Measurements from ENCODE around the gene EED.
"Not testable (repeated sequence)": the region's sequence is repeated elsewhere in the genome, so short reads cannot be mapped to it uniquely, and the experiment has no call there.

Gene EED

DNA sequence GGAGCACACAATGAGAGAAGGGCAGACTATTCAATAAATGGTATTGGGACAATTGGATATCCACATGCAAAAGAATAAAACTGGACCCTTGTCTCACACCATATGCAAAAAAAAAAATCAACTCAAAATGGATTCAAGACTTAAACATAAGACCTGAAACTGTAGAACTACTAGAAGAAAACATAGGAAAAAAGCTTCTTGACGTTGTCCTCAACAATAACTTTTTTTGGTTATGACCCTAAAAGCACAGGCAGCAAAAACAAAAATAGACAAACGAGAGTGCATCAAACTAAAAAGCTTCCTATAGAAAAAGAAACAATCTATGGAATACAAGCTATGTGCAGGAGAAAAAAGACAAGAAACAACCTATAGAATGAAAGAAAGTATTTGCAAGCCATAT lies 37.1 kb upstream of the EED start:
- in situ Hi-C loops (cut with MboI; ENCODE audit: low sequenced_read_pairs): no loop called here

DNA sequence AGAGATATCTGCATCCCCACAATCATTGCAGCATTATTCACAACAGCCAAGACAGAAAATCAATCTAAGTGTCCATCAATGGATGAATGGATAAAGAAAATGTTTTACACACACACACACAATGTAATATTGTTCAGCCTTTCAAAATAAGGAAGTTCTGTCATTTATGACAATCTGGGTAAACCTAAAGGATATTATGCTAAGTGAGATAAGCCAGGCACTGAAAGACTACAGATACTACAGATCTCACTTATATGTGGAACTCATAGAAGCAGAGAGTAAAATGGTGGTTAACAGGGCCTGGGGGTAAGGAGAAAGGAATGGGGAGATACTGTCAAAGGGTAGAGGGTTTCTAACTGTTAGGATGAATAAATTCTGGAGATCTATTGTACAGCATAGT lies 36.0 kb upstream of the EED start:
- Histone ChIP-seq H3K27me3 (ENCODE audit: low read depth) (no peaks in the 10 kb centered on the region), H3K4me3 (no peak overlapping the region), H3K36me3 (replicated peaks) (no peaks in the 10 kb centered on the region), H3K9me3 (no peaks in the 10 kb centered on the region), H3K4me1 (no peaks in the 10 kb centered on the region)
- in situ Hi-C loops (cut with MboI; ENCODE audit: low sequenced_read_pairs): no loop called here
- no peak for DNase-seq (ENCODE audit: low spot score in 2 of 2)

More for the DNA sequence above, 37.1 kb upstream of the EED start:
- Histone ChIP-seq H3K9me3 (no peaks in the 10 kb centered on the region), H3K4me3 (no peak overlapping the region), H3K4me1 (peaks cover under 1% of the 10 kb centered on the region), H3K27me3 (ENCODE audit: low read depth) (no peaks in the 10 kb centered on the region), H3K36me3 (replicated peaks) (no peaks in the 10 kb centered on the region)
- DNase-seq (ENCODE audit: low spot score in 2 of 2): no peak

DNA sequence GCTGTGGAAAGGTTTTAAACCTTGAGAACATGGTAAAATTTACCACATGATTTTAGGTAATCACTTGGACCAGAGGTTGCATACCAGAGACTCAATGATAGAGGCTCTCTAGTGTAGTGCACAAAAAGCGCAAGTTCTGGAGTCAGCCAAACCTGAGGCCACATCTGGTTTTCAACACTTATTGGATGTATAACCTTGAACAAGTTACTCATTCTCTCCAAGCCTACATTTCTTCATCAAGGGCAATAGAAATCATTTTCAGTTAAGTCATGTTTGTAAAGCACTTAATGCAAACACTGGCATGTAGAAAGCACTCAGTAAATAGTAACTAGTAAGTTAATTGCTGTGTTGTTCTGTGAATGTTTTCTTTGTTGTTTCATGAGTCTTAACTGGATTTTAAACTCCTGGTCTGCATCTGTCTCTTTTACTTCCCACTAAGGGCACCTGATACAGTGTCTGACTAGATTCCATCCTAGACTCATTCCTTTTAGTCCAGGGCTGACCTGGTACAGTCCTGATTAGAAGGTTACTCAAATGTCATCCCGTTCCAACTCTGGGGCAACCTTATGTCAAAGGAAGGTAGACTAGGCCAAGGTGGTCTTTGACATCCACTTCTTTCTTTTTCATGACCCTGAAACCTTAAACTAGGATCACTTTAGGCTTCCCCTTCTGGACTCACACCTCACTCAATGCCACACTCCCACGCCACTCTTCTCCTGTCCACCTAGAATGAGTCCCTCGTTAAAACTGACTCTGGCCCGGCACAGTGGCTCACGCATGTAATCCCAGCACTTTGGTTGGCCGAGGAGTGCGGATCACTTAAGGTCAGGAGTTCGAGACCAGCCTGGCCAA lies 34.5 kb upstream of the EED start:
- no peaks in the 10 kb centered on the region for H3K4me1 ChIP-seq
- H3K36me3 ChIP-seq (replicated peaks): no peaks in the 10 kb centered on the region
- no peak for DNase-seq (ENCODE audit: low spot score in 2 of 2)
- in situ Hi-C loops (cut with MboI; ENCODE audit: low sequenced_read_pairs): no loop called here
- H3K4me3 ChIP-seq: no peak overlapping the region
- no peaks in the 10 kb centered on the region for H3K9me3 ChIP-seq
- no peaks in the 10 kb centered on the region for H3K27me3 ChIP-seq (ENCODE audit: low read depth)

DNA sequence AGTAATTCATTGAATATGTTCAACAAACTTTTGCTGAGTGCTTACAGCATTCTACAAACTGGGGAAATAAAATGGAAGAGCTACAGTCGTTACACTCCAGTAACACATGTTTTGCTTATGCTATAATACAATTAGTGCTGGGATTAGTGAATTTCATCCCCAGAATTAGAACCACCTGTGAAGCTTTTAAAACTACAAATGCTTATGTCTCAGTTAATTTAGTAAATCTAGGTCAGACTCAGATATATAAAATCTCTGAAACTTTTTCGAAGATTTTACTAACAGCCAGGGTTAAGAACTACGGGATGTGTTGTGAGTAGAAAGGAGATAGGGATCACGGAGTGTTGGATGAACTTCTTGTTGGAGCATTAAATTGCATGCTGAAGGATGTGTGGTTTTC lies 33.7 kb upstream of the EED start:
- no peak overlapping the region for H3K4me3 ChIP-seq
- in situ Hi-C loops (cut with MboI; ENCODE audit: low sequenced_read_pairs): no loop called here
- no peaks in the 10 kb centered on the region for H3K27me3 ChIP-seq (ENCODE audit: low read depth)
- DNase-seq (ENCODE audit: low spot score in 2 of 2): no peak
- H3K4me1 ChIP-seq: no peaks in the 10 kb centered on the region
- H3K36me3 ChIP-seq (replicated peaks): no peaks in the 10 kb centered on the region
- H3K9me3 ChIP-seq: no peaks in the 10 kb centered on the region

DNA sequence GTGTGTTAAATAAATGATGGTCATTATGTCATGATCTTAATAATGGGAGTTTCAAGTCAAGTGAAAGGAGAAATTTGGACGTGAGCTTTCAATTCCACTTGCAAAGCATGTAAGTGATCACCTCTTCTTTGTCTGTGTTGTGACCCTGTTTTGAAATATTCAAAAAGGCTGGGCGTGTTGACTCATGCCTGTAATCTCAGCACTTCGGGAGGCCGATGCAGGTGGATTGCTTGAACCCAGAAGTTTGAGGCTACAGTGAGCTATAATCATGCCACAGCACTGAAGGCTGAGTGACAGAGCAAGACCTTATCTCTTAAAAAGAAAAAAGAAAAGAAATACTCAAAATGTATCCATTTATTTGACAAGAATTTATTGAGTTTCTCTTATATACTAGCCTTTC lies 32.9 kb upstream of the EED start:
- H3K9me3 ChIP-seq: no peaks in the 10 kb centered on the region
- H3K36me3 ChIP-seq (replicated peaks): no peaks in the 10 kb centered on the region
- H3K4me1 ChIP-seq: no peaks in the 10 kb centered on the region
- H3K27me3 ChIP-seq (ENCODE audit: low read depth): no peaks in the 10 kb centered on the region
- no peak overlapping the region for H3K4me3 ChIP-seq
- DNase-seq (ENCODE audit: low spot score in 2 of 2): no peak
- in situ Hi-C loops (cut with MboI; ENCODE audit: low sequenced_read_pairs): no loop called here

DNA sequence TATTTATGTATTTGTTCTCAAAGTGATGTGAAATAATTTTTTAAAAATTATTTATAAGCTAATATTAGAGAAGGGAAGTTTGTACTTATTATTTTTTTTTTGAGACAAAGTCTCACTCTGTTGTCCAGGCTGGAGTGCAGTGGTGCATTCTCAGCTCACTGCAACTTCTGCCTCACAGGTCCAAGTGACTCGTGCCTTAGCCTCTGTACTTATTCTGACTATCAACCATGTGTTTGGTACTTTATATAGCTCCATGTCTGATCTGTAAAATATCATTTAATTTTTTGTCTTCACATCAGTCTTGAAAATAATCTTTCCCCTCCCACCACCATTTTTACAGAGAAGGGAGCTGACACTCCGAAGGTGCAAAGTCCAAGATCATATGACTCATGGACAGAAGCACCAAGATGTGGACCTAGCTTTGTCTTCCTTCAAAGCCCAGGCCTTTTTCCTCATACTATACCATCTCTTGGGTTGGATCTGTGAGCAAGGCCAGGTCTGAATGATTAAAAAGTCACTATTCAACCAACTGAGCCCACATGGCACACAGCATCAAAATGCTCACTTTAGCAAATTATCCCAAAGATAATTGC lies 32.4 kb upstream of the EED start:
- Histone ChIP-seq H3K9me3 (no peaks in the 10 kb centered on the region), H3K4me1 (no peaks in the 10 kb centered on the region), H3K4me3 (no peak overlapping the region), H3K27me3 (ENCODE audit: low read depth) (no peaks in the 10 kb centered on the region), H3K36me3 (replicated peaks) (no peaks in the 10 kb centered on the region)
- in situ Hi-C loops (cut with MboI; ENCODE audit: low sequenced_read_pairs): no loop called here
- no peak for DNase-seq (ENCODE audit: low spot score in 2 of 2)

DNA sequence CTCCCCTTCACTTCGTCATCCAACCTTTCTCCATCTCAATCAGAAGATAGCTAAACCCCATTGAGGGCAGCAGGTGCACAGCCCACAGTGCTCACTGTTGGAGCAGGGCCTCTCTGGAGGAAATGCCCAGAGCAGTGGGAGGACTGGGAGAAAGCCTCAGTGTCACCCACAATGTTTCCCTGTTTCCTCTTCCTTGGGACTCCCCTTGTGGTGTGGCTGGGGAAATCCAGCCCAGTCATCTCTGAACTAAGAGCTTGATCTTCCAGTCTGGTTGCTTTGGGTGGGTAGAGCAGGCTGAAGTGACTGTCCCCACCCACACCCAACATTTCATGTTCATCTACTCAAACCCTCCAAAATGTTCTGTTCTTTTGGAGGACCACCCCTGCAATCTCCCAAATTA lies 29.8 kb upstream of the EED start:
- no peak for DNase-seq (ENCODE audit: low spot score in 2 of 2)

DNA sequence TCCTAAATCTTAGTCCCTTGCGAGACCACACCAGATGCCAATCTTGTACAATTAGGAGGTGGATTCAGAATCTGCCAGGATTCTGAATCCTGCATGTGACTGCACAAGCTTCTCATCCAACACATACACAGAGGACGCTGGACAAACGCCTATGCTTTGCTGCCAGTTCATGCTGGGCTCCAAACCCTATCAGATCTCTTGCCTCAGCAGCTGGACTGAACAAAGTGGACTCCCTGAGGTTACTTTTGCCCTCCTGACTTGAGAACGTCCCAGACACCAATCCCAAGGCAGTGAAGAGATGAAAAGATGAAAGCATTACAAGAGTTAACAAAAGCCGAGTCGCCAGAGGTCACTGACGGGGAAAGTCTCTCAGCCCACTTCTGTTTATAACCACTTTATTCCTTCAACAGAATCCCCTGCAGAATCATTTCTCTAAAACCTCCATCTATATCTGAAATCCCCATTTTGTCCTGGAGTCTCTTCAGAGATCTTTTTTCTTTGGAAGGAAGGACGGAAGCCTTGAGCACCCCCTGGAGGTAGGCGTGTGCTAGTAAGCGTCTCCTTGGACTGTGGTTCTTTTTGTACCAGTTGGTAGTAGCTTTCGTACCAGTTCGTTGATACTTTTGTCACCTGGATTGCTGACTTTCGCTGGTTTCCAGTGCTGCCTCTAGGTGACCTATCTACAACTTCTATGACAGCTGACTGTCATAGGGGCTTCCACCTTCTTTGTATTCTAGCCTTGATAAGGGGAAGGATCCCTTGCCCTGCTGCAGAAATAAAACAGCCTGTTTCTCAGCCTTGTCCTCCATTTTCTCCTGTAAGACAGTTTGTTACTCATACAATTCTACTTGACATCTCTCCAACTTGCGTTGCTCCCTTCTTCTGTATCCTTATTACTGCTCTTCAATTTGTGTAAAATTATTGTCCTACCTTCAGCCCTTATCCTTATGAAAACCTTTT lies 26.1 kb upstream of the EED start:
- peak; percentile 68 to 83 for DNase-seq (ENCODE audit: low spot score in 2 of 2)
- in situ Hi-C loops (cut with MboI; ENCODE audit: low sequenced_read_pairs): no loop called here
- Histone ChIP-seq H3K36me3 (replicated peaks) (no peaks in the 10 kb centered on the region), H3K4me1 (peaks cover 6% of the 10 kb centered on the region; the same call in 1 of the 2 replicates), H3K9me3 (no peaks in the 10 kb centered on the region), H3K27me3 (ENCODE audit: low read depth) (peaks cover 12% of the 10 kb centered on the region; the same call in 1 of the 2 replicates), H3K4me3 (peak overlapping the region; percentile 3; the same call in 1 of the 2 replicates)

More for the DNA sequence above, 29.8 kb upstream of the EED start:
- no peaks in the 10 kb centered on the region for H3K36me3 ChIP-seq (replicated peaks)
- peaks cover 2% of the 10 kb centered on the region; the same call in 1 of the 2 replicates for H3K27me3 ChIP-seq (ENCODE audit: low read depth)
- no peaks in the 10 kb centered on the region for H3K9me3 ChIP-seq
- H3K4me3 ChIP-seq: no peak overlapping the region
- in situ Hi-C loops (cut with MboI; ENCODE audit: low sequenced_read_pairs): no loop called here
- peaks cover 6% of the 10 kb centered on the region; the same call in 1 of the 2 replicates for H3K4me1 ChIP-seq

DNA sequence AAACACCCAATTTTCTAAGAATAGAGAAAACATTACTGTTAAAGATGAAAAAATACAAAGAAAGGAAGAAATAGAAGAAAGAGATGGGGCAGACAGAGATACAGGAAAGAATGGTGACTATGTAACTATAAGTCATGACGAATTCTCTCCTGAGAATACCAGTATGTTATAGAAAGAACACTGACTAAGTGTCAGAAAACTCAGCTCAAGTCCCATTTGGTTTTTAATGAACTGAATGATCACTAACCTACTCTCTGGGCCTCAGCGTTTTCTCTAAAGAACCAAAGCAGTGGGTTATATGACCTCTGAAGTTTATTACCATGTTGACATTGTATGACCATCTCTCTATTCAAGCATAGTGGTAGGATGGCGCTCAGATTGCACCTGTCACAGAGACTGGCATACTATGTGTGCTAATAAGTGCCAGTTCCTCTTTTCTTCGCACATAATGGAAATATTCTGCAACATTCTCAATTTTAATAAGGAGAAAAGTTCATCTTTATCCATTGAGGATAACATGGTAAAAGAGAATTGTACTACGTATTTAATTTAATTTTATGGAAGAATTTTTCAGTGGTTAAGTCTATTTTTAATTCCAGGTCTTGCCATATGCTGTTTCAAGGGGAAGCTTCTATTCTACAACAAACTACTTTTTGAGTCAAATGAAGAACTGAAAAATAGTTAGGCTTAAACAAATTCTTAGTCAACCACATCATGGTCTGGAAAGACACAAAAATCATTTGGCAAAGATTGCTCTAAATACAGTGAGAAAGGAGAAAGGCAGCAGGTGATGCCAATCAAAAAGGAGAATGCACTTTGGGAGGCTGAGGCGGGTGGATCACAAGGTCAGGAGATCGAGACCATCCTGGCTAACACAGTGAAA lies 25.0 kb upstream of the EED start:
- Histone ChIP-seq H3K9me3 (no peaks in the 10 kb centered on the region), H3K27me3 (ENCODE audit: low read depth) (peaks cover 12% of the 10 kb centered on the region; the same call in 1 of the 2 replicates), H3K4me3 (no peak overlapping the region), H3K4me1 (peaks cover 6% of the 10 kb centered on the region; the same call in 1 of the 2 replicates), H3K36me3 (replicated peaks) (no peaks in the 10 kb centered on the region)
- in situ Hi-C loops (cut with MboI; ENCODE audit: low sequenced_read_pairs): no loop called here
- DNase-seq (ENCODE audit: low spot score in 2 of 2): no peak

DNA sequence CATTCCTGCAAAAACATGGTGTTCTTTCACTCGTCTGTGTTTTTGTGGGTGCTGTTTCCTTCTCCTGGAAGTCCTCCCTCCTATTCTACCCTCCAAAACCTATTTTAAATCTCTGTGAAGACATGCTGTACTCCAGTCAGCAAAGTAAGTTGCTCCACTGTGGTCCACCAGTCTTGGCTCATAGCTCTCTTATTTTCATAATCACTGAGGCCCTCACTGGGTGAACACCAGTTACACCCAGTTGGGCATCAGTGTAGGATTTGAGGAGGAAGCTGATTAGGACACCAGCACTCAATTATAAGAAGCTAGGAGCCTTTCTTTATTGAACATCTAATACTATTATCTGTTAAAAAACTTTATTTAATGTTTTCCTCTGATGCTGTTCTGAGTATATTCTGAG lies 23.9 kb upstream of the EED start:
- Histone ChIP-seq H3K4me3 (no peak overlapping the region), H3K9me3 (no peaks in the 10 kb centered on the region), H3K27me3 (ENCODE audit: low read depth) (peaks cover 12% of the 10 kb centered on the region; the same call in 1 of the 2 replicates), H3K36me3 (replicated peaks) (no peaks in the 10 kb centered on the region), H3K4me1 (peaks cover 6% of the 10 kb centered on the region; the same call in 1 of the 2 replicates)
- no peak for DNase-seq (ENCODE audit: low spot score in 2 of 2)
- in situ Hi-C loops (cut with MboI; ENCODE audit: low sequenced_read_pairs): no loop called here

DNA sequence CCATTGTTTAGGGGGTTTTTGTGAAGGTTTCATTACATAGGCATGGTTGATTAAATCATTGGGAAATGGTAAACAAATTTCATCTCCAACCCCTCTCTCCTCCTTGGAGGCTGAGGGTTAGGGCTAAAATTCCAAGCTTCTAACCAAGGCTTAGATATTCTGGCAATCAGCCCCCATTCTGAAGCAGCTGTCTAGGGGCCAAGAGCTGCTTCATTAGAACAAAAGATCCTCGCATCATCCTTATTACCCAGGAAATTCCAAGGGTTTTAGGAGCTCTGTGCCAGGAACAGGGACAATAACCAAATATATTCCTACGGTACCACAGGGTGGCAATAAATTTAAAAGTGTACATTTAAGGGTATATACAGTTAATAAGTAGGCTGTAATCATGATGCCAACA lies 22.5 kb upstream of the EED start:
- Histone ChIP-seq H3K36me3 (replicated peaks) (no peaks in the 10 kb centered on the region), H3K9me3 (no peaks in the 10 kb centered on the region), H3K4me3 (no peak overlapping the region), H3K4me1 (peaks cover 6% of the 10 kb centered on the region; the same call in 1 of the 2 replicates), H3K27me3 (ENCODE audit: low read depth) (peaks cover 12% of the 10 kb centered on the region; the same call in 1 of the 2 replicates)
- in situ Hi-C loops (cut with MboI; ENCODE audit: low sequenced_read_pairs): no loop called here
- DNase-seq (ENCODE audit: low spot score in 2 of 2): no peak

DNA sequence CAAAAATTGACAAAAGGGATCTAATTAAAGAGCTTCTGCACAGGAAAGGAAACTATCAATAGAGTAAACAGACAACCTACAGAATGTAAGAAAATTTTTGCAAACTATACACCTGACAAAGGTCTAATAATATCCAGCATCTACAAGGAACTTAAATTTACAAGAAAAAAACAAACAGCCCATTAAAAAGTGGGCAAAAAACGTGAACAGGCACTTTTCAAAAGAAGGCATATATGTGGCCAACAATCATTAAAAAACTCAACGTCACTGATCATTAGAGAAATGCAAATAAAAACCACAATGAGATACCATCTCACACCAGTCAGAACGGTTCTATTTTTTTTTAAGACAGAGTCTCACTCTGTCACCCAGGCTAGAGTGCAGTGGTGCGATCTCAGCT lies 20.0 kb upstream of the EED start:
- H3K36me3 ChIP-seq (replicated peaks); H3K4me1 ChIP-seq; H3K27me3 ChIP-seq (ENCODE audit: low read depth); H3K4me3 ChIP-seq; in situ Hi-C loops (cut with MboI; ENCODE audit: low sequenced_read_pairs); H3K9me3 ChIP-seq; DNase-seq (ENCODE audit: low spot score in 2 of 2): not testable (repeated sequence)

DNA sequence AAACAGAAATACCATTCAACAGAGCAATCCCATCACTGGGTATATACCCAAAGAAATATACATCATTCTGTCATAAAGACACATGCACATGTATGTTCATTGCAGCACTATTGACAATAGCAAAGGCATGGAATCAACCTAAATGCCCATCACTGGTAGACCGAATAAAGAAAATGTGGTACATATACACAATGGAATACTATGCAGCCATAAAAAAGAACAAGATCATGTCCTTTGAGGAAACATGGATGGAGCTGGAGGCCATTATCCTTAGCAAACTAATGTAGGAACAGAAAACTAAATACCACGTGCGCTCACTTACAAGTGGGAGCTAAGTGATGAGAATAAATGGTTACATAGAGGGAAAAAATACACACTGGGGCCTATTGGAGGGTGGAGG lies 19.2 kb upstream of the EED start:
- H3K4me3 ChIP-seq; H3K27me3 ChIP-seq (ENCODE audit: low read depth); DNase-seq (ENCODE audit: low spot score in 2 of 2); H3K4me1 ChIP-seq; H3K36me3 ChIP-seq (replicated peaks); H3K9me3 ChIP-seq; in situ Hi-C loops (cut with MboI; ENCODE audit: low sequenced_read_pairs): not testable (repeated sequence)
